ENCODE results near the gene ADAM12.

The ADAM12 gene

GRCh38 chr10:126133906-126134656, 254.2 kb downstream of the ADAM12 start:
- TF ChIP-seq CSRNP3 (CRISPR knock-in tag; IDR thresholded peaks at IDR 0.05), result no peak
- no peak for TF ChIP-seq CSDC2 (CRISPR knock-in tag; IDR thresholded peaks at IDR 0.05)
- TF ChIP-seq ZC3H10 (CRISPR knock-in tag; IDR thresholded peaks at IDR 0.05), result no peak
- no peak for TF ChIP-seq ZNF8 (CRISPR knock-in tag; IDR thresholded peaks at IDR 0.05)
- TF ChIP-seq ZNF70 (CRISPR knock-in tag; IDR thresholded peaks at IDR 0.05), result no peak
- TF ChIP-seq, protein P1, sequence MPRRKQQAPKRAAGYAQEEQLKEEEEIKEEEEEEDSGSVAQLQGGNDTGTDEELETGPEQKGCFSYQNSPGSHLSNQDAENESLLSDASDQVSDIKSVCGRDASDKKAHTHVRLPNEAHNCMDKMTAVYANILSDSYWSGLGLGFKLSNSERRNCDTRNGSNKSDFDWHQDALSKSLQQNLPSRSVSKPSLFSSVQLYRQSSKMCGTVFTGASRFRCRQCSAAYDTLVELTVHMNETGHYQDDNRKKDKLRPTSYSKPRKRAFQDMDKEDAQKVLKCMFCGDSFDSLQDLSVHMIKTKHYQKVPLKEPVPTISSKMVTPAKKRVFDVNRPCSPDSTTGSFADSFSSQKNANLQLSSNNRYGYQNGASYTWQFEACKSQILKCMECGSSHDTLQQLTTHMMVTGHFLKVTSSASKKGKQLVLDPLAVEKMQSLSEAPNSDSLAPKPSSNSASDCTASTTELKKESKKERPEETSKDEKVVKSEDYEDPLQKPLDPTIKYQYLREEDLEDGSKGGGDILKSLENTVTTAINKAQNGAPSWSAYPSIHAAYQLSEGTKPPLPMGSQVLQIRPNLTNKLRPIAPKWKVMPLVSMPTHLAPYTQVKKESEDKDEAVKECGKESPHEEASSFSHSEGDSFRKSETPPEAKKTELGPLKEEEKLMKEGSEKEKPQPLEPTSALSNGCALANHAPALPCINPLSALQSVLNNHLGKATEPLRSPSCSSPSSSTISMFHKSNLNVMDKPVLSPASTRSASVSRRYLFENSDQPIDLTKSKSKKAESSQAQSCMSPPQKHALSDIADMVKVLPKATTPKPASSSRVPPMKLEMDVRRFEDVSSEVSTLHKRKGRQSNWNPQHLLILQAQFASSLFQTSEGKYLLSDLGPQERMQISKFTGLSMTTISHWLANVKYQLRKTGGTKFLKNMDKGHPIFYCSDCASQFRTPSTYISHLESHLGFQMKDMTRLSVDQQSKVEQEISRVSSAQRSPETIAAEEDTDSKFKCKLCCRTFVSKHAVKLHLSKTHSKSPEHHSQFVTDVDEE (CRISPR knock-in tag; IDR thresholded peaks at IDR 0.05), result no peak
- no peak for TF ChIP-seq POU6F1 (CRISPR knock-in tag; IDR thresholded peaks at IDR 0.05; ENCODE audit: borderline replicate concordance, low read depth)
- no peak for TF ChIP-seq BACH2 (CRISPR knock-in tag; IDR thresholded peaks at IDR 0.05; ENCODE audit: borderline replicate concordance)
- no peak for TF ChIP-seq ZFP3 (CRISPR knock-in tag; IDR thresholded peaks at IDR 0.05)
- TF ChIP-seq PPARA (CRISPR knock-in tag; IDR thresholded peaks at IDR 0.05; ENCODE audit: borderline replicate concordance), result no peak
- TF ChIP-seq OSR1 (CRISPR knock-in tag; IDR thresholded peaks at IDR 0.05), result no peak
- TF ChIP-seq RARB (CRISPR knock-in tag; IDR thresholded peaks at IDR 0.05), result no peak
- TF ChIP-seq, protein P2, sequence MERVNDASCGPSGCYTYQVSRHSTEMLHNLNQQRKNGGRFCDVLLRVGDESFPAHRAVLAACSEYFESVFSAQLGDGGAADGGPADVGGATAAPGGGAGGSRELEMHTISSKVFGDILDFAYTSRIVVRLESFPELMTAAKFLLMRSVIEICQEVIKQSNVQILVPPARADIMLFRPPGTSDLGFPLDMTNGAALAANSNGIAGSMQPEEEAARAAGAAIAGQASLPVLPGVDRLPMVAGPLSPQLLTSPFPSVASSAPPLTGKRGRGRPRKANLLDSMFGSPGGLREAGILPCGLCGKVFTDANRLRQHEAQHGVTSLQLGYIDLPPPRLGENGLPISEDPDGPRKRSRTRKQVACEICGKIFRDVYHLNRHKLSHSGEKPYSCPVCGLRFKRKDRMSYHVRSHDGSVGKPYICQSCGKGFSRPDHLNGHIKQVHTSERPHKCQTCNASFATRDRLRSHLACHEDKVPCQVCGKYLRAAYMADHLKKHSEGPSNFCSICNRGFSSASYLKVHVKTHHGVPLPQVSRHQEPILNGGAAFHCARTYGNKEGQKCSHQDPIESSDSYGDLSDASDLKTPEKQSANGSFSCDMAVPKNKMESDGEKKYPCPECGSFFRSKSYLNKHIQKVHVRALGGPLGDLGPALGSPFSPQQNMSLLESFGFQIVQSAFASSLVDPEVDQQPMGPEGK (CRISPR knock-in tag; IDR thresholded peaks at IDR 0.05; ENCODE audit: borderline replicate concordance), result no peak
- TF ChIP-seq TCF4 (CRISPR knock-in tag; IDR thresholded peaks at IDR 0.05; ENCODE audit: borderline replicate concordance), result no peak
- no peak for TF ChIP-seq SNAI2 (CRISPR knock-in tag; IDR thresholded peaks at IDR 0.05)
- no peak for TF ChIP-seq ESRRG (CRISPR knock-in tag; IDR thresholded peaks at IDR 0.05)
- TF ChIP-seq CREB5 (CRISPR knock-in tag; IDR thresholded peaks at IDR 0.05; ENCODE audit: low read depth), result no peak
- TF ChIP-seq GLIS3 (CRISPR knock-in tag; IDR thresholded peaks at IDR 0.05), result no peak
- ATAC-seq, result no peak; the same call in 2 of the 3 replicates

DNA sequence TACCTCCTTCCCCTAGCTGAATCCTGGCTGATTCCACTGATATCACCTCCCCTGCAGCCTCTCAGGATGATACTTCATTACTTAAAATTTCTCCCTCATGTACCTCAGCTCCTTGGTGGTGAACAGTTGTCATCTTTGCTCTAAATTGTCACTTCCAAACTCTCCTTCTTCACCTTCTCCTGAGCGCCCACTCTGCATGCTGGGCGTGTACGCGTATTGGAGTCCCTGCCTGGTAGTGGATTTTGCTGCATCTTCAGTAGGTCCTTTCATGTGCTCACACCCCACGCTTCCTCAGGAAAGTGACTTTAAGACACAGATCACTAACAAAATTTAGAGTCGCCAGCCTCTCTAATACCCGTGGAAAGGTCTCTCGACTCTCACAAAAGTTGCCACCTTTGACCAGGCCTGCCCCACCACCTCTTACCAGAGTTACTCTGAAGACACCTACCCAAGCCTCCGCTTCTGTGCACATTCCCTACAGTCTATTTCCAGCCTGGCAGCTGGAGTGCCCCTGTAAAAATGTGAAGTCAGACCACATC, 255.1 kb downstream of the ADAM12 start:
- no peak for TF ChIP-seq CREB5 (CRISPR knock-in tag; IDR thresholded peaks at IDR 0.05; ENCODE audit: low read depth)
- TF ChIP-seq TOX (CRISPR knock-in tag; IDR thresholded peaks at IDR 0.05; ENCODE audit: borderline replicate concordance), result no peak
- no peak for TF ChIP-seq ZFP30 (CRISPR knock-in tag; IDR thresholded peaks at IDR 0.05)
- no peak for TF ChIP-seq ARNTL (CRISPR knock-in tag; IDR thresholded peaks at IDR 0.05; ENCODE audit: borderline replicate concordance, low read depth)
- TF ChIP-seq, protein P2 (CRISPR knock-in tag; IDR thresholded peaks at IDR 0.05; ENCODE audit: borderline replicate concordance), result no peak
- no peak for TF ChIP-seq ZNF70 (CRISPR knock-in tag; IDR thresholded peaks at IDR 0.05)
- no peak for TF ChIP-seq CSRNP3 (CRISPR knock-in tag; IDR thresholded peaks at IDR 0.05)
- TF ChIP-seq ESRRG (CRISPR knock-in tag; IDR thresholded peaks at IDR 0.05), result no peak
- ATAC-seq, result no peak
